HG03565 (cell line): ENCODE results near the gene NASP.

Source experiments
- ATAC-seq: cut with Tn5 transposase; IDR thresholded peaks from one replicate; pipeline ENCODE4 v1.9.1; 2021; ENCODE audit warnings: mild to moderate bottlenecking, moderate library complexity; ENCODE audit not compliant: unreplicated experiment

The NASP gene, protein sequence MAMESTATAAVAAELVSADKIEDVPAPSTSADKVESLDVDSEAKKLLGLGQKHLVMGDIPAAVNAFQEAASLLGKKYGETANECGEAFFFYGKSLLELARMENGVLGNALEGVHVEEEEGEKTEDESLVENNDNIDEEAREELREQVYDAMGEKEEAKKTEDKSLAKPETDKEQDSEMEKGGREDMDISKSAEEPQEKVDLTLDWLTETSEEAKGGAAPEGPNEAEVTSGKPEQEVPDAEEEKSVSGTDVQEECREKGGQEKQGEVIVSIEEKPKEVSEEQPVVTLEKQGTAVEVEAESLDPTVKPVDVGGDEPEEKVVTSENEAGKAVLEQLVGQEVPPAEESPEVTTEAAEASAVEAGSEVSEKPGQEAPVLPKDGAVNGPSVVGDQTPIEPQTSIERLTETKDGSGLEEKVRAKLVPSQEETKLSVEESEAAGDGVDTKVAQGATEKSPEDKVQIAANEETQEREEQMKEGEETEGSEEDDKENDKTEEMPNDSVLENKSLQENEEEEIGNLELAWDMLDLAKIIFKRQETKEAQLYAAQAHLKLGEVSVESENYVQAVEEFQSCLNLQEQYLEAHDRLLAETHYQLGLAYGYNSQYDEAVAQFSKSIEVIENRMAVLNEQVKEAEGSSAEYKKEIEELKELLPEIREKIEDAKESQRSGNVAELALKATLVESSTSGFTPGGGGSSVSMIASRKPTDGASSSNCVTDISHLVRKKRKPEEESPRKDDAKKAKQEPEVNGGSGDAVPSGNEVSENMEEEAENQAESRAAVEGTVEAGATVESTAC

DNA sequence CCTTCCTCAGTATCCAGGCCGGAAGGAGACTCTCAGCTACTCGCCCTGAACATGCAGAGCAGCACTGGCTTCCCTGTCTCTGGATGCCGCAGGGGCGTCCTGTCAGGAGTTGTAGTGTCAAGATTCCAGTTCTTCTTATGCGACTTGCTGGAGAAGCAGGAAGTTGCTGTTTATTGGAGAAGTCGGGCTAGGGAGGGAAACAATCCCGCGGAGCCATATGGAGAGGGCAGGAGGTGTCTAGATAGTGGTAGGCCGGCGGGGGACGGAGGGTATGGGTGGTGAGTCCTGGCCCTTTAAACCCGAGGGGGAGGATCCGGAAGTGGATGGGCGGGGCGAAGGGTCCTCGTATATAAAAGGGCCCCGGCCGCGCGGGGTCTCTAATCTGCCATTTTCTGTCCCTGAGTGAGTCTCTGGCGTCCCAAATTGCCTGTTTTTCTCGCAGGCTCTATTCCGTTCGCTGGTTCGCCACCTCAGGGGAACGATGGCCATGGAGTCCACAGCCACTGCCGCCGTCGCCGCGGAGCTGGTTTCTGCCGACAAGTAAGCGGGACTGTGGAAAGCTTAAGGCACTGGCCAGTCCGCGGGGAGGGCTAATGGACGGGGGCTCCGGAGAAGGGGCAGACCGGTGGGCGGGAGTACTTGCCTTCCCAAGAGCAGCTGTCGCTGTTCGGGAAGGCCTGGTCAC, at the start of gene NASP:
NASP (plus strand) TSS at position 376 of the 685 bp plus-strand sequence; CDS start at position 482, 106 bp downstream.
- peak; percentile 22 for ATAC-seq

DNA sequence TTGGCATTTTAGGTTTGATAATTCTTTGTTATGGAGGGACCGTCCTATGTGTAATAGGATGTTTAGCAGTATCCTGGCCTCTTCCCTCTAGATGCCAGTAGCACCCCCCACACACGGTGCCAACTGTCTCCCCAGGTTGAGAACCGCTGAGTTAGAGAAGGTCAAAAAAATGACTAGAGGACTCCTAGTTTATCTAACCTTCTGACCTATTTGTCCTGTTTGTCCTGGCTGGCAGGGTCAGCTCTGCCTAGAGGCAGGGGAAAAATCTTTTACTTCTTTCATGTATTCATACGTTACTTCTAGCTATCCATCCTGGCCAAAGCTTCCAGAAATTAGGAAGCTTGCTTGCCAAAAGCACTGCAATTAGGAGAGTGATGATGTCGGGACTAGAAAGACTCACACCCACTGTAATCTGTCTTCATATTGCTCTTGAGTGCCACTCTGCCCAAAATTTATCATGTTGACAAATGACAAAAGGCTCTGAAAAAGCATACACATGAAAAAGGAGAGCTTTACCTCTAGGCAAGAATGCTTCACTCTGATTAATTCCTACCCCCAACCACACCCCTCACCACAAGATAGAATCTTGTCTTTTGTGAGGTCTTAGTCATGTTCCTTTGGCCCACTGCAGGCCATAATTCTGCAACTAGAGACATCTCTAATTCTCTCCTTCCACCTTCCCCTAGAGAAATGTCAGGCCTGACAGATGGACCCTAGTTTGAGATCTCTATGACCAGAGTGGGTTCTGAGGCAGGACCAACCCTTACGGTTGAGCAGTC, 47.7 kb upstream of the NASP start:
- ATAC-seq, result no peak

DNA sequence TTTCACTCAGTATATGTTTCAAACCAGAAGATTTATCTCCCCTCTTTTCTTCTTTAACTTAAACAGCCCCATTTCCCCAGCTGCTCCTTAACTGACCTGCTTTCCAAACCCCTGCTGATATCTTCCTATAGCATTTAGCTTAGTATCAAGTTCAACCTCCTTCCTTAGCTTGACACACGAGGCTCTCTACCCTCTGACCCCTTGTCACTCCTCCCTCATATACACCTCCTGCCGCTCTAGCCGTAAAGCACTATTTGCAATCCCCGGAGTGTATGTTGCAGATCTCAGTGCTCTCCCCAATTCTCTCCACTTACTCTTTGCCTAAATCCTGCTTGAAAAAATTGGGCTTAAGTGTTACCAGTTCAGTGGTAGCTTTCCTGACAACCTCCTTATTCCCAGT, 47.0 kb upstream of the NASP start:
- no peak for ATAC-seq

DNA sequence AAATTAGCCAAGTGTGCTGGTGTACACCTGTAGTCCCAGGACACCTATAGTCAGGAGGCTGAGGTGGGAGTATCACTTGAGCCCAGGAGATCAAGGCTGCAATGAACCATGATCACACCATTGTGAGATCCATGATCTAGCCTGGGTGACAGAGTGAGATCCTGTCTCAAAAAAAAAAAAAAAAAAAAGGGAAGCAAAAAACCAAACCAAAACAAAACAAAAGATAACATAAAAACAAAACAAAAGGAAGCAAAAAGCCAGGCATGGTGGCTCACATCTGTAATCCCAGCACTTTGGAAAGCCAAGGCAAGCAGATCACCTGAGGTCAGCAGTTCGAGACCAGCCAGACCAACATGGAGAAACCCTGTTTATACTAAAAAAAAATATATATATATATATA, 42.6 kb upstream of the NASP start:
- no peak for ATAC-seq

DNA sequence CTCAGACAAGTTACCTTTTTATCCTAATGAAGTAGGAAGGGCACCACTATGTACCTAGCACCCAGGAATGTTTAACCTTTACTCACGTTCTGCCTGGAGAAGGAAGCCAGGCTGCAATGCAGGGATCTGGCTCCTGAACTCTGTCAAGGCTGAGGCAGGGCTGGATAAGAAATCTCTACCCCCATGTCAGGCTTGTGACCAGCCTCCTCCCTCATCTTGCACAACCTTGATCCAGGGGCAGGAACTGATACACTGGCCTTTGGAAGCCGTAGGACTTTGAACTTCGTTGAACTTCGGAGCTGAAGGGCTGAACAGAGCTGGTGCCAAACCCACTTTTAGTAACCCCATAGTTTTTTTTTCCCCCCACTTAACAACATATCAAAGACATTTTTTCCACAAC, 41.2 kb upstream of the NASP start:
- ATAC-seq, result no peak

DNA sequence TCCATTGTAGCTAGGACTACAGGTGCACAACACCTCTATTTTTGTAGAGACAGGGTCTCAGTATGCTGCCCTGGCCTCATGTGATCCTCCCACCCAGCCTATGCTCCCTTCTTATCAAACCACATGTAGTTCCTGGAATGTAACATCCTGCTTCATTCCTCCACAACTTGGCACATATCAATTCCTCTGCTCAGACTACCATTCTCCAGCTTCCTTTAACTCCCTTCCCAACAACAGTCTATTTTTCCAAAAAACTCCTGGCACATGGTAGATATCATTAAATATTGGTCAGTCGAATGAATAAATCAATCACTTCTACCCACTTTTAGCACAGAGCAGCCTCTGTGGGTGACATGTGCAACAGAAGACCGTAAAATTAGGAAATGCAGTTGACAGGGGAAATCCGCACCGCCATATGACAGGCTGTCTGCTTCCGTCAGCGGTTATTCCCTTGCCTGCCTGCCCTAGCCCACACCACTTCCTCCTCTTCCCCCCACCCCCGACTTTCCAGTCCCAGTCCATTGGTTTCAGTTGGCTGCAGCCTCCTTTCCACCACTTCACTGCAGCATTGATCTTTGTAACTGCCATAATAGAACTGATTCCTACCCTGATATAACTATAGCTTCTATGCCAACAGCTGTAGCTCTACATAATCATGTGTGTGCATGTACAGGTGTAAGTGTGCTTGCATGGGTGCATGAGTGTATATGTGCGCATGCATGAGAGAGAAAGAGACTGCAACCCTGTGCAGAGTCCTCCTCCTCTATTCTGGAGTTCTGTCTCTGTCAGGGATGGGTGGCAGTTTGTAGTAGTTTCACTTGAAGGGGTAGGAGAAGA, 40.0 kb upstream of the NASP start:
- peak; percentile 43 for ATAC-seq

DNA sequence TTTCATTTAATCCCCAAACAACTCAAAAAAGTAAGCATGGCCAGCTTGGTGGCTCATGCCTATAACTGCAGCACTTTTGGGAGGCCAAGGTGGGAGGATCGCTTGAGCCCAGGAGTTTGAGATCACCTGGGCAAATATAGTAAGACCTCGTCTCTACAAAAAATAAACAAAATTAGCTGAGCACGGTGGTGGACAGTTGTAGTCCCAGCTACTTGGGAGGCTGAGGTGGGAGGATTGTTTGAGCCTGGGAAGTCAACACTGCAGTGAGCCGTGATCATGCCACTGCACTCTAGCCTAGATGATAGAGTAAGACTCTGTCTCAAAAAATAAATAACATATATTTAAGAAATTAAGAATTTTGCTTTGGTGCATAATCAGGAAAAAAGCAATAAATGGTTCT, 39.3 kb upstream of the NASP start:
- ATAC-seq, result no peak

DNA sequence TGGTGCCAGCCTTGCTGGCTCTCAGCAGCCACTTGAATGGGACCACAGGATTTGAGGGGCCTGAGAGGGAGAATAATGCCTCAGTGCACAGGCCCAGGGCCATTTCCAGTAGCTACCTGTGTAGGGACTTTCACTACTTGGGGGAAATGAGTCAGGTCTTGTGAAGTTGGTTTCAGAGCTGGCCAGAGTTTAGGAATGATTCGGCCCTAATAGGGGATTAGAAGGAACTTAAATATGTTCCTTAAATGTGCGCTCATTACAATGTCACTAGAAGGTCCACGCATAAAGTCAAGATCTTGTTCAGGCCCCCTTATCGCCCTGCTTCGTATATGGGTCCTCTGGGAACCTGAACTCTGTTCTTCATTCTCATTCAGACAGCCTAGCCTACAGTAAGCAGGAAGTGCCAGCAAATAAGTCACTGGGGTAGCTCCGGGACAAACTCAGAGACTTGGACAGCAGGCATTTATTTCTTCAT, 38.8 kb upstream of the NASP start:
- ATAC-seq, result no peak

DNA sequence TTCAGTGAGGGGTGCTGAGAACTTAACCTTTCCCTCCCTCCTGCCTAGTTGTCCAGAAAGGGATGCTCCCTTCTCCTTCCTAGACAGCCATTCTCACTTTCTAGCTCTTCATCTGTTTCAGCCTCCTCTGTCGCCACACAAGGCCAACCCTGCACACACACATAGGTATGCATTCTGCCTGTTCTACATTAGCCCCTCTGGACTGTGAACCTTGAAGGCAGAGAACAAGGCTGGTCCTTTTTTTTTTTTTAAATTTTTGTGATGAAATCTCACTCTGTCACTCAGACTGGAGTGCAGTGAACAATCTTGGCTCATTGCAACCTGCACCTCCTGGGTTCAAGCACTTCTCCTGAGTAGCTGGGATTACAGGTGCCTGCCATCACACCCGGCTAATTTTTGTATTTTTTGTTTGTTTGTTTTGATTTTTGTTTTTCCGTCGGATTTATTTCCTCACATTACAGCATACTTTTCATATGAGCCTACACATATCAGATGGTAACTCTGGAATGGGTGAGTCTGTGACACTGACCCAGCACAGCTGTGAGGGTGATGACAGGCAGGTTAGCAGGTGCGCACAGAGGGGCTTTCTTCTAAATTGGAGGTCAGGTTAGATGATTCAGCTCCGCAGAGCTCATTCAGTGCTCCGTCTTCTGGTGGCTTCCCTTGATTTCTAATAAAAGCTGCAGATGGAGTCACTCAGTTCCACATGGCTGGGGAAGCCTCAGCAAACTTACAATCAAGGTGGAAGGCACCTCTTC, 38.1 kb upstream of the NASP start:
- ATAC-seq, result no peak

DNA sequence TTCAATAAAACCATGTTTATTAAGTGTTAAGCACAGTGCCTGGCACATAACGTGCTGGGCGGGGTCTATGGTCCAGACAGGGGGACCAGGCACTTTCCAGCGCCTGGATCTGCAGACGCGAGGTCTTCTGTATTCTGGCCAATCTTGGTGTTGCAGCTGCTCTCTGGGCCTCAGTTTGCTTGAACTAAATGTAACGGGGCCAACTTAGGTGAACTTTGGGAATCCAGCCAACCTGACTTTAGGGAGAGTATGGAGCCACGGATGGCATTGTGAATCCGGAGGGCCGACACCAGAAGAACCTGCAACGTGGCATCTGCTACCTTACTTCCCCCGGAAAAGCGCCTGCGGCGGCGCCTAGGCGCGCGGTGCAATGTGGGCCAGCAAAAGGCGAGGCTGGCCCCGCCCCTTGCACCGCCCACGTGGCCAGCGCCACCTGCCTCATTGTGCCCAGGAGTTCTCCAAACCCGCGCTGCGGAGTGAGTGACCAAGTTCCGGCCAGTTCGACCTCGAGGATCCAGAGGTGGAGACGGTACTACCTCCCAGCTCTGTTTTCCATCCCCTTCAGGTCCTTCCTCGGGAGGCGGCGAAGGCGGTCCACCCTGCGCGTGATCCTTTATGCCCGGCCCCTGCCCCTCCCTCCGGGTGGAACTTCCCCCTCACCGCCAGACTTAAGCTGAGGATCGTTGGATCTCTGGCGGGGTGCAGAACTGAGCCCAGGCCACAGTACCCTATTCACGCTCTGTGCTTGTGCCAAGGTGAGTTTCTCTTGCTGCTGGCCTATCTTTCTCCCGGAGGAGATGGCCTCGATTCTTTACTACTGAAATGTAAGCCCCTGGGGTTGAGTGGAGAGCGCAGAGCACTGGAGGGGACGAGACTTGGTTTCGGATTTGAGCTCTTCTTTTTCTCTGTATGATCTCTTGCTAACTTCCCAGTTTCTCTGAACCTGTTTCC, 33.2 kb upstream of the NASP start, which contains the start of gene AKR1A1:
AKR1A1 (plus strand) TSS at position 426 of the 951 bp plus-strand sequence. CDS start 10,969 bp downstream, outside the sequence.
- peak; percentile 72 for ATAC-seq

DNA sequence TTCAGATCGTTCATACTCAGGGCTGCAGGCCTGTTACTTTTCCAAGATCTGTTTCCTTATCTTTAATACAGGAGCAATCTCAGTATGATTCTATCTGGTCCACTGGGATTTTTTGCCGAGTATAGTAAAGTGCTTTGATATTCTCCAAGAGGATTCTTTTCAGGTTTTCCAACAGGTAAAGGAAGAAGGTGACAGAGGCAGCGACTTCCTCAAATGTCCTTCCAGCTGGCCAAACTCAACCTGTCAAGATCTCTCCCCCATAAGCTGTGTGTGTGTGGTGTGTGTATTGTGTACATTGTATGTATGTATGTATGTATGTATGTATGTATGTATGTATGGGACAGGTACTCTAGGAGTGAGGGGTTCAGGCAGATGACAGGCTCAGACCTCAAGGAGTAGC, 32.2 kb upstream of the NASP start:
- ATAC-seq, result no peak

DNA sequence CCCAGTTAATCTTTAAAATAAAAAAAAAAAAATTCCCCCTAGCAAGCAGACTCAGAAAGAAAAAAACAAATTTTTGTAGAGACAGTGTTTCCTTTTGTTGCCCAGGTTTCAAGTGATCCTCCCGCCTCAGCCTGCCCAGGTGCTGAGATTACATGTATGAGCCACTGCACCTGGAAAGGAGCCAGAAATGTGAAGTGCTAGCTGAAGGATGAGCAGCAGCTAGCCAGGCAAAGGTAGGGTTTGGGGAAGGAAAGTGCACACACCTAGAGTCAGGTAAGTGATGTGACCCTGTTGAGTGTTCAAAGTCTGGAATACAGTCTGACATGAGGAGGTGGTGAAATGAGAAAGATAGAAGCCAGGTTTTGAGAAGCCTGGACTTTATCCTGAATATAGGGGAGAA, 31.5 kb upstream of the NASP start:
- no peak for ATAC-seq

DNA sequence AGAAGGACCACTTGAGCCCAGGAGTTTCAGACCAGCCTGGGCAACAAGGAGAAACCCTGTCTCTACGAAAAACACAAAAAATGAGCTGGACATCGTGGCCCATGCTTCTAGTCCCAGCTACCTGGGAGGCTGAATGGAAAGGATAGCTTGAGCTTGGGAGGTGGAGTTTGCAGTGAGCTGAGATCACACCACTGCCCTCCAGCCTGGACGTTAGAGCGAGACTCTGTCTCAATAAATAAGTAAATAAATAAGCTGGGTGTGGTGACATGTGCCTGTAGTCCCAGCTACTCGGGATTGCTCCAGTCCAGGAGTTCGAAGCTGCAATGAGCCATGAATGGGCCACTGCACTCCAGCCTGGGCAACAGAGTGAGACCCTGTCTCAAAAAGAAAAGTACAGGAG, 29.6 kb upstream of the NASP start:
- ATAC-seq, result no peak

DNA sequence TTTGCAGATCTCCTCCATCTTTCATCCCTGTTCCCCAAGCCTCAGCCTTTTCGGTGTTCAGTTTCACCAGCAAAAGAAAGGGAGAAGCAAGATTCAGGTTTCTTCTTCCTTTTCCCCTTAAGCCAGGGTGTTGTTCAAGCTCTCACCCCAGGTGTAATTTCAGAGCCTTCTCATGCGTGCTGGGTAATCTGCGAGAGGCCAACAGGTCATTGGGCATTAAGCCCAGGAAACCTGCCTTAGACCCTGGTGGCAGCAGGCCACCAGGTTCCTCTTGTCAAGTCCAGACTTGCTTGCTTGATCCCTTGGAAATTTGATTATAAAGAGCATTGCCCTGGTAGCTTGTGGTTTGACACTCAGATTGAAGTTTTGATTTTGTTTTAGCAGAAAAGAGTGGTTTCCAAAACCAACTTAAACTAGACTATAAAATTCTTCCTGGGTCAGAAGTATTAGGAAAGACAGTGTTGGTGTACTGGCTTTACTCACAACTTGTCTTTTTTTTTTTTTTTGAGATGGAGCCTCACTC, 26.4 kb upstream of the NASP start:
- no peak for ATAC-seq

DNA sequence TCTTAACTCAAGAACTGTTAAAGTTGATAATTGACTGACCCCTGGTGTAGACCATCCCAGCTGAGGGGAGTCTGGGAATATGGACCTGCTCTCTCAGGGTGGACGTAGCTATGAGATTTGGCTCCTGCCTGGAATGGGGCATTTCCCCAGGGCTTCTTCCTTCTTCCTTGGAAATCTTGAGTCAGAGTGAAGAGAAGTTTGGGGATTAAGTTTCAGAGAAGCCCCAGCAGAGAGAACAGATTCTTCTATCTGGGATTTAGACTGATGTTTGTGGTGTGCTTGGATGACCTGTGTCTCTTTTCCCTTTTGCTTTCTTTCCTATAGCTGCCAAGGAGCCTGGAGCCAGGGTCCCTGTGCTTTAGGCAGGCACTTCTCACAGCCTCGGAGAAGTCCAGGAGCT, 20.0 kb upstream of the NASP start:
- no peak for ATAC-seq

DNA sequence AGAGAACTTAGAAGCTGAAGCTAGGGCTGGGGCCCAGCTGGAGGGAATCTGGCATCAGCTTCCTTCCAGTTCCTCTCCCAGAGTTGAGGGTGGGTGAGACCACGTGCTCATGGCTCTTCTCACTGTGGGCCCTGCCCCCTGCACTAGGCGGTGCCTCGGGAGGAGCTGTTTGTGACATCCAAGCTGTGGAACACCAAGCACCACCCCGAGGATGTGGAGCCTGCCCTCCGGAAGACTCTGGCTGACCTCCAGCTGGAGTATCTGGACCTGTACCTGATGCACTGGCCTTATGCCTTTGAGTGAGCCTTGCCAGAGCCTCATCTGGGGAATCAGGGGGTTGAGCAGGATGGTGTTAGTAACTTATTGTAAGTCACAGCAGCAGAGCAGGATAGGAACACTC, 17.1 kb upstream of the NASP start:
- ATAC-seq, result no peak

DNA sequence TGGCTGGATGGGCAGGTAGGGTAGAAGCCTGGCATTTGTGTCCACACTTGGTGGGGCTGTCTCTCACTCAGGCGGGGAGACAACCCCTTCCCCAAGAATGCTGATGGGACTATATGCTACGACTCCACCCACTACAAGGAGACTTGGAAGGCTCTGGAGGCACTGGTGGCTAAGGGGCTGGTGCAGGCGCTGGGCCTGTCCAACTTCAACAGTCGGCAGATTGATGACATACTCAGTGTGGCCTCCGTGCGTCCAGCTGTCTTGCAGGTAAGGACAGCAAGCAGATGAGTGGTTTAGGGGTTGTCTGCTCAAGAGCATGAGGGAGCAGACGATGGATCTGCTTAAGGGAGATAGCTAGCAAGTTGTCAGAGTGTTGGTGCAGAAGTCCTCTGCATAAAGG, 15.9 kb upstream of the NASP start:
- ATAC-seq, result no peak

DNA sequence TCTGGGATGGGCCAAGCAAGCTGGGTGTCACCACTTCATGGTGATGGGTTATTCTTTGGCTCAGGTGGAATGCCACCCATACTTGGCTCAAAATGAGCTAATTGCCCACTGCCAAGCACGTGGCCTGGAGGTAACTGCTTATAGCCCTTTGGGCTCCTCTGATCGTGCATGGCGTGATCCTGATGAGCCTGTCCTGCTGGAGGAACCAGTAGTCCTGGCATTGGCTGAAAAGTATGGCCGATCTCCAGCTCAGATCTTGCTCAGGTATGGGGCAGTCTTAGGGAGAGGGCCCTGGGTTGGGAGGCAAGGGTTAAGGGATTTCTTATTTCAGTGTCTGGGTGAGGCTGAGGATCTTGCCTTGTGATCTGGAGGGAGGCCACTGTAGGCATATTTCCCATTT, 15.4 kb upstream of the NASP start:
- ATAC-seq, result no peak
